HG03066 (cell line): Measurements from ENCODE around the gene PPT1.
"Not testable (repeated sequence)": the region's sequence is repeated elsewhere in the genome, so short reads cannot be mapped to it uniquely, and the experiment has no call there.

ENCODE experiments used
- ATAC-seq: cut with Tn5 transposase; IDR thresholded peaks from one replicate; pipeline ENCODE4 v1.9.1; 2021; ENCODE audit warnings: low read depth; ENCODE audit not compliant: unreplicated experiment

The PPT1 gene

DNA sequence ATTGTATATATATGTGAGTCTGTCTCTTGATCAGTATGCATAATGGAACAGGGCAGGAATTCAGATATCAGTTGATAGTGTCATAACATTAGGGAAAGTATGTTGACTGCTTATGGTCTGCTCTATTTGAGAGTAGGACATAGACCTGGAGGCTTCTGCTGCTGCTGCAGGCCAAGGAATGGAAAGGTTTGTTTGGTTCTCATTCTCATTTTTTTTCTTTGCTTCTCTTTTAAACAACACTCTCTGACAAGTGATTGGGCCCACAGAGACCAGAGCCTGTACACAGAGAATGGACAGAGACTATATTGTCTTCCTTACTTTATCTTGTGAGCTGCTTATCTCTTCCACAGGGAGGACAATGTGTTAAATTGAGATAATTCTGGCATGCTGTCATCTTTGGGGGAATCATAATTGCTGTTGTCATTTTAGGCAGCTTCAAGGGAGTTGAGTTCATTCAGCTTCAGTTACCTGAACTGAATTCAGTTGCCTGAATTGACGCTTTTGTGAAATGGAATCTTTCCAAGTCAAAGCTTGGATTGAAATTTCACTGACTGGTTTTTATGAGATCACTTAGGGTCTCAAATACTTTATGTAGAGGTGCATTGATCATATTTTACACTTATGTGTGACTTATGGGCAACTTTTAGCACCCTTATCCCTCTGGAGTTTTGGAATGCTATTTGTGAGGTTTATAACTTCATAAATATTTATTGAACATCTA, 39.6 kb downstream of the PPT1 start:
- no peak for ATAC-seq

GRCh38 chr1:40056519-40057309, 40.3 kb downstream of the PPT1 start:
- ATAC-seq = no peak

- ATAC-seq = no peak
These were observed 43.7 kb downstream of the PPT1 start for GRCh38 chr1:40053138-40053887.

GRCh38 chr1:40050863-40051262, 46.2 kb downstream of the PPT1 start:
- no peak for ATAC-seq

- no peak for ATAC-seq
These were observed 47.3 kb downstream of the PPT1 start for GRCh38 chr1:40049725-40050124.

GRCh38 chr1:40047769-40048168, 49.3 kb downstream of the PPT1 start:
- ATAC-seq = no peak

GRCh38 chr1:40047276-40047675, 49.8 kb downstream of the PPT1 start:
- no peak for ATAC-seq

GRCh38 chr1:40045766-40046165, 51.3 kb downstream of the PPT1 start:
- no peak for ATAC-seq

- no peak for ATAC-seq
These were observed 51.9 kb downstream of the PPT1 start for GRCh38 chr1:40045182-40045581.

DNA sequence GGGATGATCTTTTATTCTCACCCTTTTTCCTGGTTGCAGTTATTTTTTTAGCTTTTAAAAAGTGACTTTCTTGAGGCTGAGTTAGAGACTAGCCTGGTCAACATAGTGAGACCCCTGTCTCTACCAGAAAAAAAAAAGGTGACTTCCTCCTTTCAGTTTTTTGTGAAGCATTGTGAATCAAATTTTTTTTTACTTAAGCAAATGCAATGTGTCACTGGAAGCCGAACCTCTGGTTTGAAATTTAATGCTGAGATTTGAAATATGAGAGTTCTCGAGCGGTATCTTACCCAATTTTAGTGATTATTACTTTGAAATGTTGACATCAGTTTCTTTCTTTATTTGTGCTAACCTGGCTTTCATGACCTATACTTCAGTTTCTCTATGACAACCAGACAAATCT, 52.9 kb downstream of the PPT1 start:
- no peak for ATAC-seq

- no peak for ATAC-seq
These were observed 54.7 kb downstream of the PPT1 start for GRCh38 chr1:40042341-40042740.

DNA sequence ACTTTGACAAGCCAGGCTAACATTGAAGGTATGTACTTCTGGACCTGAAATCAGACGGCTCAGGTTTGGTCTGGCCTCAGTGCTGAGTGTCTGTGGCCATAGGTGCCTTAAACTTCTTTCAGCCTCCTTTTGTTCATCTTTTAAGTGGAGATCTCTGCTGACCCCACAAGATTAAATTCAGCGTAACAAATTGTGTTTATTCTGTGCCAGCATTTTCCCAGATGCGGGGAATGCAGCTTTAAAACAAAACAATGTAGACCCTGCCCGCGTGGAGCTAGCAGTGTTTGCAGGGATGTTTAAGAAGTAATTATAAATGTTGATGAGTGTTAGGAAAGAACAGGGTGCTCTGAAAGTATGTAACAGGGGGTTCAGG, 55.6 kb downstream of the PPT1 start:
- ATAC-seq = no peak

- ATAC-seq = peak; percentile 81
These were observed 56.3 kb downstream of the PPT1 start, which contains the start of gene CAP1 for GRCh38 chr1:40040511-40041465. Gene CAP1, plus strand, starts transcription at chr1:40040729. Its CDS starts 18,618 bp downstream, at chr1:40059347.

DNA sequence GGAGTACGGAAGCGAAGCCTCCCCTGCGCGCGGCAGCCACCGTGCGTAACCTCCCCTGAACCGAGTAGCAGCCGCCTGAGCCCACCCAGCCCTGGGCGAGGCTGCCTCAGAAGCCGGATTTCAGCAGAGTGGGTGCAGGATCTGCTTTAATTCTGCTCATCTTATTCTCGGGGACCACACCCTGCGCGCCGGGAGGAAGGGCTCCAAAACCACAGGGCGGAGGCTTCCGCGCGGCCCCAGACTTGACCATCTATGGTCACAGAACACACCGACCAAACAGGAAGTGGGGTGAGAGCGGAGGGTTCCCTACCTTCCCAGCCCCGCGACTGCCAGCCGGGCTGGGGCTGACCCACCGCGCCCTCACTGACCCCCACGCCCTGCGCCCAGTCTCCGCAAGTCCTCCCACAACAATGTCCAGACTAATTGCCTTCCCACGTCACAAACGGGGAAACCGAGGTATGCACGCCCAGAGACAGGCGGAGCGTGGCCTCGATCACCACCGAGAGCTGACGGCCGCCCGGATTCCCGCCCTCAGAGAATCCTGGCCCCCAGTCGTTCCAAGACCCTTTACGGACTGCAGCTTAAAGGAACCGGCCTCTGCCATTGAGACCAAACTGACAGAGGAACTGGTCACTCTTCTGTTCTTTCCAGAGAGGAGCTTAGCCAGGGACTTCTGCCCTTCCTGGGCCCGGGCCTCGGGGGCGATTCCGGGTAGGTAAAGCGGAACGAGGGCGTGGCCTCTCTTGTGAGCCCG, 57.1 kb downstream of the PPT1 start:
- ATAC-seq = peak; percentile 67

DNA sequence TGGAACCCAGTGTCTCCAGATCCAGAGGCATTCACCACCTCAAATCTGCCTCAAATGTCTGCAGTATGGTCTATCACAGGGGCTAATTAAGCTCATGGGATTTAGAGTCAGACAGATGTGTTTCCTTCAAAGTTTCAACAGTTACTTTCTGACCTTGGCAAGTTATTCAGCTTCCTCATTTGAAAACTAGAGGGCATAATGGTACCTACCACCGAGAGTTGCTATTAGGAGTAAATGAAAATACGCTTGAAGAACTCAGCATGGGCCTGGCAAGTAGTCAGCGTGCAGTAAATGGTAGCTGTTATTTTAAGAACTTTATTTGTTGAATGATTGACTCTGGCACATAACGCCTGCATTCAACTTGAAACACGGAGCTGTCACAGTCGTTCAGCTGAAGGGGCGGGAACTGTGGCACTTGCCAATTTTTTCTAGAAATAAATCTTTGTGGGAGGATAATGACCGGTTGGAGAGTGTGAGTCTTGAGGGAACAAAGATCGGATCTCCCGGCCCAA, 57.8 kb downstream of the PPT1 start:
- peak; percentile 16 for ATAC-seq

- ATAC-seq = no peak
These were observed 58.4 kb downstream of the PPT1 start for GRCh38 chr1:40038697-40039096.

DNA sequence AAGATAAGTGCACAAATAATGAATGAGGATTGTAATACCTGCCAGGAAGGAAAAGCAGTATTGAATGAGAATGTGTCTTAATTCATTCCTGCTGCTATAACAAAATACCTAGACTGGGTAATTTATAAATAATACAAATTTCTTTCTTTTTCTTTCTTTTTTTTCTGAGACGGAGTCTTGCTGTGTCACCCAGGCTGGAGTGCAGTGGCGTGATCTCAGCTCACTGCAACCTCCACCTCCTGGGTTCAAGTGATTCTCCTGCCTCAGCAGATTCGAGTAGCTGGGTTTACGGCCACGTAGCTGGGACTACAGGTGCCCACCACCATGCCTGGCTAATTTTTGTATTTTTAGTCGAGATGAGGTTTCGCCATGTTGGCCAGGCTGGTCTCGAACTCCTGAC, 59.8 kb downstream of the PPT1 start:
- not testable (repeated sequence) for ATAC-seq

DNA sequence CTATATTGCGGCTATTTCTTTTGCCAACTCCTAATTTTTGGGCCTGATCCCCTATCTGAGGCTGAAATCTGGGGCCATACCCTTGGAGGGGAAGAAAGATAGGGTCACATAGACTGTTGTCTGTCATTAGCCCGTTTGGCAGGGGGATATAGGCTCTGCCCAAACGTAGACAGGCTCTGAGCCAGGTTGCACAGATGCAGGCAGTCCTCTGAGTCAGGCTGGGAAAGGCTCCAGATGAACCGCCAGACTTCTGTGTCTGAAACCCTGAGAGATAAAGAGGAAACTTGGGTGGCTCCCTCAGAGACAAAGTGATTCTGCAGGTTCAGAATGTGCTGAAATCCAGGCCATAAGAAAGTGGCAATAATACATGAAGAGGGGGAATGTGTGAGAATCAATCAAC, 60.5 kb downstream of the PPT1 start:
- ATAC-seq = no peak

GRCh38 chr1:40034869-40035268, 62.2 kb downstream of the PPT1 start:
- ATAC-seq = no peak
